GM12878 (cell line): ENCODE data around the gene CHMP4B. TPM values are rescaled to one million over a fixed set of nuclear protein-coding genes. Genes with fewer than 3 reads are reported as not detected.

ENCODE experiments used
- ATAC-seq: fragments of 200-7000 bp; cut with Tn5 transposase; 3 replicates; pipeline ENCODE4 v1.9.1; 2020; ENCODE audit warnings: mild to moderate bottlenecking, moderate library complexity
- BruUV-seq: library from RNA; stranded (reverse); fragments of 400-500 nt; replicated peaks from 2 replicates; lab custom pipeline; 2021; lab: Mats Ljungman, UMichigan
- CTCF ChIA-PET: fragments of 300-600 bp; sonication (Branson Sonifier 250); formaldehyde crosslinking; extraction: SDS; loops from one replicate; lab custom pipeline; 2021; ENCODE audit warnings: inconsistent platforms; lab: Yijun Ruan, JAX
- POLR2A ChIA-PET: fragments of 350-600 bp; formaldehyde crosslinking; extraction: SDS; loops from one replicate; lab custom pipeline; 2021; ENCODE audit warnings: inconsistent platforms; lab: Charles Lee
- RAD21 ChIA-PET: fragments of 300-600 bp; sonication (Branson Sonifier 250); formaldehyde crosslinking; loops from one replicate; lab custom pipeline; 2023; ENCODE audit warnings: antibody characterized with exemption; ENCODE audit not compliant: unreplicated experiment; lab: Charles Lee
- SMC1A ChIA-PET: fragments of 300-600 bp; sonication (Branson Sonifier 250); formaldehyde crosslinking; loops from one replicate; lab custom pipeline; 2023; ENCODE audit not compliant: unreplicated experiment, uncharacterized antibody; lab: Charles Lee
- DNase-seq: peaks from one replicate; pipeline ENCODE4 v3.0.0-alpha.2; 2011; ENCODE audit warnings: low read depth, low spot score
- FAIRE-seq: peaks from 3 replicates; lab custom pipeline; 2011; peaks lifted over from hg19 to GRCh38; lab: Jason Lieb, UNC
- H2AFZ ChIP-seq: 2 replicates; pipeline ENCODE4 v1.6.0; 2011; ENCODE audit warnings: low read depth, low read length, control low read depth; ENCODE audit not compliant: control insufficient read depth
- H3K27ac ChIP-seq: 2 replicates; pipeline ENCODE4 v1.5.1; 2011; ENCODE audit warnings: control low read depth; ENCODE audit not compliant: control insufficient read depth, insufficient read depth
- H3K27me3 ChIP-seq, 2 experiments: replicated peaks in 1 of 2; 2 replicates each; pipeline versions ENCODE4 v1.6.0 to v1.6.1; 2011; ENCODE audit warnings: low read length in 1 of 2; ENCODE audit not compliant: control insufficient read depth in 2 of 2, insufficient read depth in 2 of 2
- H3K36me3 ChIP-seq, 2 experiments: 2 replicates each; pipeline ENCODE4 v1.5.1; 2011; ENCODE audit warnings: low read length in 1 of 2; ENCODE audit not compliant: control insufficient read depth in 2 of 2, insufficient read depth in 2 of 2
- H3K4me1 ChIP-seq: 2 replicates; pipeline ENCODE4 v1.6.1; 2011; ENCODE audit warnings: mild to moderate bottlenecking, low read length, moderate library complexity, mixed read lengths; ENCODE audit not compliant: control insufficient read depth, insufficient read depth
- H3K4me2 ChIP-seq: 2 replicates; pipeline ENCODE4 v1.6.0; 2011; ENCODE audit warnings: control low read depth; ENCODE audit not compliant: control insufficient read depth, insufficient read depth
- H3K4me3 ChIP-seq: fragments of 200-600 bp; sonication (generic); 2 replicates; pipeline ENCODE4 v1.5.1; 2016
- H3K79me2 ChIP-seq: 2 replicates; pipeline ENCODE4 v1.6.0; 2011; ENCODE audit warnings: low read length; ENCODE audit not compliant: control insufficient read depth, insufficient read depth
- H3K9ac ChIP-seq: 2 replicates; pipeline ENCODE4 v1.8.0; 2011; ENCODE audit warnings: low read length, control low read depth, mixed read lengths; ENCODE audit not compliant: control insufficient read depth, insufficient read depth
- H3K9me3 ChIP-seq: replicated peaks from 3 replicates; pipeline ENCODE4 v1.5.1; 2011; ENCODE audit warnings: mild to moderate bottlenecking, low read length; ENCODE audit not compliant: control insufficient read depth, insufficient read depth
- H4K20me1 ChIP-seq: 2 replicates; pipeline ENCODE4 v1.6.0; 2011; ENCODE audit not compliant: control insufficient read depth, insufficient read depth
- ATF7 ChIP-seq: fragments of 450-650 bp; IDR thresholded peaks from 2 replicates; pipeline ENCODE4 v1.6.1; 2016; ENCODE audit warnings: low read depth, mild to moderate bottlenecking
- CBFB ChIP-seq: IDR thresholded peaks from 2 replicates; pipeline ENCODE4 v1.6.1; 2016; ENCODE audit warnings: antibody characterized with exemption, low read depth
- EP300 ChIP-seq, 2 experiments: fragments of 150-350 bp in 1 of 2; IDR thresholded peaks; 2 replicates each; pipeline ENCODE4 v1.6.1; 2011 to 2012; ENCODE audit warnings: low read depth in 2 of 2, low read length in 2 of 2, borderline replicate concordance in 1 of 2, improper control_type of control experiment in 1 of 2, inconsistent platforms in 1 of 2; ENCODE audit not compliant: control insufficient read depth in 1 of 2
- RUNX3 ChIP-seq: IDR thresholded peaks from 2 replicates; pipeline ENCODE4 v1.6.1; 2012; ENCODE audit warnings: low read length, inconsistent platforms
- STAT3 ChIP-seq: IDR thresholded peaks from 2 replicates; pipeline ENCODE4 v1.6.1; 2011; ENCODE audit warnings: low read depth, low read length, improper control_type of control experiment
- TCF7 ChIP-seq: IDR thresholded peaks from 2 replicates; pipeline ENCODE4 v1.6.1; 2014; ENCODE audit warnings: antibody characterized with exemption, borderline replicate concordance
- WRNIP1 ChIP-seq: IDR thresholded peaks from 2 replicates; pipeline ENCODE4 v1.6.1; 2011; ENCODE audit warnings: low read depth, low read length, improper control_type of control experiment, borderline replicate concordance
- WGBS: methylation state at CpG from one replicate; pipeline ENCODE4 v1.1.6; 2016; ENCODE audit warnings: low lambda C conversion rate; ENCODE audit not compliant: insufficient replicate concordance, insufficient coverage; ENCODE audit errors: missing lambda C conversion rate; 5-methylcytosine and 5-hydroxymethylcytosine counted together
- in situ Hi-C: fragments of 300-500 bp; cut with MboI; formaldehyde crosslinking; loops from 9 replicates; pipeline ENCODE4 v1.14.3; 2018; ENCODE audit warnings: mixed read lengths
- intact Hi-C: fragments of 100-400 bp; cut with micrococcal nuclease; formaldehyde crosslinking; loops from one replicate; pipeline ENCODE4 v1.14.2; 2022; ENCODE audit not compliant: unreplicated experiment
- polyA plus RNA-seq, 11 experiments: library from polyadenylated mRNA; depleted of rRNA in 4 of 11; unstranded in 6 of 11; stranded (reverse) in 5 of 11; fragments of >200 nt; fragmentation: Nextera tagmentation in 4 of 11; fragmentation: Illumina TruSeq in 1 of 11; extraction: Ambion mirVana in 4 of 11; extraction: Trizol in 1 of 11; gene quantifications; 1 replicate in 1 of 11; 2 replicates in 10 of 11; pipeline versions ENCODE4 v1.2.1 to v1.2.3, GENCODE V29; 2011 to 2016; ENCODE audit warnings: inconsistent platforms in 2 of 11, missing spikeins in 2 of 11, low read depth in 1 of 11
- total RNA-seq, 4 experiments: library from RNA; depleted of rRNA in 3 of 4; stranded (reverse); fragments of >200 nt in 3 of 4; fragmentation: Illumina TruSeq in 1 of 4; extraction: Trizol in 1 of 4; gene quantifications; 2 replicates each; pipeline versions ENCODE4 v1.2.1 to v1.2.3, GENCODE V29; 2013 to 2021
- TF ChIP-seq, protein P1 (sequence below): fragments of 150-350 bp; IDR thresholded peaks from 2 replicates; pipeline ENCODE4 v1.6.1; 2014; ENCODE audit warnings: mild to moderate bottlenecking, low read depth, low read length
- TF ChIP-seq, protein P2 (sequence below): fragments of 450-650 bp; IDR thresholded peaks from 2 replicates; pipeline ENCODE4 v1.6.1; 2016; ENCODE audit warnings: mild to moderate bottlenecking, moderate library complexity, borderline replicate concordance

CHMP4B gene
- total and polyA plus RNA-seq, 10 of the 15 experiments (the other 5 are each of a cell fraction or from before 2014, with no cell fraction given): 4.2 to 118 (median 49.6) TPM

DNA sequence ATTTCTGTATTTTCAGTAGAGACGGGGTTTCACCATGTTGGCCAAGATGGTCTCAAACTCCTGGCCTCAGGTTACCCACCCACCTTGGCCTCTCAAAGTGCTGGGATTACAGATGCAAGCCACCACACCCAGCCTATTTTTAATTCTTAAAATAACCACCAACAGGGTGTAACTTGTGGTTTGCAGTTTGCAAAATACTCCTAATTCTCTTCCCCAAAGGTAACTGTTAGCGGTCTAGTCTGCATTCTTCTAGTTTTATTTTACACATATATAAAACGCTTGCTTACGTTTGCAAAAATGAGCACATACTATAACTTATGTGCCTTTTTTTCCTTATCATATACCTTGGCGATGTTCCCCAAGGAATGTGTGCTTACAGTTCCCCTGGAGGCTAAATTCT, 25.6 kb upstream of the CHMP4B start:
- no peak for ATAC-seq
- POLR2A ChIA-PET: no interaction called here
- TF ChIP-seq RUNX3 (peak; percentile 67), TCF7 (no peak), WRNIP1 (no peak)
- peak; percentile 69 for FAIRE-seq
- Histone ChIP-seq H3K27me3 (no peaks in the 10 kb centered on the region), H3K4me1 (peaks cover 17% of the 10 kb centered on the region), H3K4me3 (no peak overlapping the region), H3K79me2 (no peaks in the 10 kb centered on the region), H3K9ac (no peak overlapping the region), H3K27ac (peak overlapping the region; percentile 18; the same call in 1 of the 2 replicates), H3K36me3 (no peaks in the 10 kb centered on the region; a peak in 1 of 4 replicates), H4K20me1 (no peaks in the 10 kb centered on the region), H2AFZ (peak overlapping the region; percentile 37; the same call in 1 of the 2 replicates), H3K4me2 (peak overlapping the region; percentile 59), H3K9me3 (no peaks in the 10 kb centered on the region)
- DNase-seq: no peak
- CTCF ChIA-PET: interaction anchor here (1.0 kb wide), 2 partner anchors 25 to 240 kb away, joined by 3 read pairs; no protein-coding TSS in a partner anchor
- in situ Hi-C loops: no loop called here
- RAD21 ChIA-PET: no interaction called here
- WGBS: 63% methylated on average over 5 of the region's 5 CpGs
- BruUV-seq: no TSS peak
- SMC1A ChIA-PET: no interaction called here
- intact Hi-C loops: no loop called here

DNA sequence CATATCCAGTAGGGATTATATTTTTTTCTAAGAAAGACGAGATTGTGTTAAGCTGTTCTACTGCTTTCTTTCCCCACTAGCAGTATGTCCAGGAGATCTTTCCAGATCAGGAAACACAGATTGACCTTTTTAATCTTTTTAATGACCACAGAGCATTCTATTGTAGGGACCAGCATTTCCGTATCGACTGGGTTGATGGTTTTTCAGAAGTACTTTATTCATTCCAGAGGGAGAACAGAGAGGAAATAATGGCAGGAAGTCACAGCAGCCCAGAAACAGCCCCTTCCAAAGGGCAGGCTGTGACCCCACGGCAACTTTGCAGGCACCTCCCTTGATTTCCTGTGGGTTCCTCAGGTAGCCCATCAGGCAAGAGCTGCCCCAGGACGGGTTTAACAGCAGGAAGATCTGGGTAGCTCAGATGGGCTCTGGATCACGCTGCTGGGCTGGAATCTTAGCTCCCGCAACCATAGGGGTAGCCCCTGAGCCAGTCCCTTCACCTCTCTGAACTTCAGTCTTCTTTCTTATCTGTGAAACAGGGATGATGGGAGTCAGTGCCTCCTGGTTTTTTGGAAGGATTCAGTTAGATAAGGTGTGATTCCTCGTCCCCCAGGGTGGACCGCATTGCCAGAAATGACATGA, 23.8 kb upstream of the CHMP4B start:
- ChIA-PET RAD21 (interaction anchor here (0.7 to 1.7 kb wide), 2 partner anchors 9 to 12 kb away, joined by 3 to 4 read pairs; no protein-coding TSS in a partner anchor), SMC1A (interaction anchor here (2.1 kb wide), 1 partner anchor 26 kb away, joined by 5 read pairs; no protein-coding TSS in a partner anchor), CTCF (no interaction called here), POLR2A (interaction anchor here (0.7 kb wide), 1 partner anchor 9 kb away, joined by 3 read pairs; no protein-coding TSS in a partner anchor)
- H3K9ac ChIP-seq: no peak overlapping the region
- H3K4me3 ChIP-seq: no peak overlapping the region
- H4K20me1 ChIP-seq: no peaks in the 10 kb centered on the region
- no peaks in the 10 kb centered on the region for H3K79me2 ChIP-seq
- ATAC-seq (no peak), DNase-seq (no peak), FAIRE-seq (no peak)
- peaks cover 10% of the 10 kb centered on the region for H3K4me1 ChIP-seq
- H3K27ac ChIP-seq: no peak overlapping the region
- intact Hi-C loops (no loop called here), in situ Hi-C loops (no loop called here)
- H3K4me2 ChIP-seq: no peak overlapping the region
- no TSS peak for BruUV-seq
- WGBS: 70% methylated on average over 9 of the region's 9 CpGs
- no peak overlapping the region for H2AFZ ChIP-seq
- H3K27me3 ChIP-seq: no peaks in the 10 kb centered on the region
- no peaks in the 10 kb centered on the region for H3K36me3 ChIP-seq
- no peaks in the 10 kb centered on the region for H3K9me3 ChIP-seq
- TF ChIP-seq EP300 (IDR thresholded peaks at IDR 0.05; ENCODE audit: borderline replicate concordance in 1 of 2, control insufficient read depth in 1 of 2, low read depth in 2 of 2, low read length in 2 of 2) (no peak), STAT3 (no peak), CBFB (no peak), ATF7 (no peak)
- TF ChIP-seq, protein P1, sequence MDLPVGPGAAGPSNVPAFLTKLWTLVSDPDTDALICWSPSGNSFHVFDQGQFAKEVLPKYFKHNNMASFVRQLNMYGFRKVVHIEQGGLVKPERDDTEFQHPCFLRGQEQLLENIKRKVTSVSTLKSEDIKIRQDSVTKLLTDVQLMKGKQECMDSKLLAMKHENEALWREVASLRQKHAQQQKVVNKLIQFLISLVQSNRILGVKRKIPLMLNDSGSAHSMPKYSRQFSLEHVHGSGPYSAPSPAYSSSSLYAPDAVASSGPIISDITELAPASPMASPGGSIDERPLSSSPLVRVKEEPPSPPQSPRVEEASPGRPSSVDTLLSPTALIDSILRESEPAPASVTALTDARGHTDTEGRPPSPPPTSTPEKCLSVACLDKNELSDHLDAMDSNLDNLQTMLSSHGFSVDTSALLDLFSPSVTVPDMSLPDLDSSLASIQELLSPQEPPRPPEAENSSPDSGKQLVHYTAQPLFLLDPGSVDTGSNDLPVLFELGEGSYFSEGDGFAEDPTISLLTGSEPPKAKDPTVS: no peak
- TF ChIP-seq, protein P2, sequence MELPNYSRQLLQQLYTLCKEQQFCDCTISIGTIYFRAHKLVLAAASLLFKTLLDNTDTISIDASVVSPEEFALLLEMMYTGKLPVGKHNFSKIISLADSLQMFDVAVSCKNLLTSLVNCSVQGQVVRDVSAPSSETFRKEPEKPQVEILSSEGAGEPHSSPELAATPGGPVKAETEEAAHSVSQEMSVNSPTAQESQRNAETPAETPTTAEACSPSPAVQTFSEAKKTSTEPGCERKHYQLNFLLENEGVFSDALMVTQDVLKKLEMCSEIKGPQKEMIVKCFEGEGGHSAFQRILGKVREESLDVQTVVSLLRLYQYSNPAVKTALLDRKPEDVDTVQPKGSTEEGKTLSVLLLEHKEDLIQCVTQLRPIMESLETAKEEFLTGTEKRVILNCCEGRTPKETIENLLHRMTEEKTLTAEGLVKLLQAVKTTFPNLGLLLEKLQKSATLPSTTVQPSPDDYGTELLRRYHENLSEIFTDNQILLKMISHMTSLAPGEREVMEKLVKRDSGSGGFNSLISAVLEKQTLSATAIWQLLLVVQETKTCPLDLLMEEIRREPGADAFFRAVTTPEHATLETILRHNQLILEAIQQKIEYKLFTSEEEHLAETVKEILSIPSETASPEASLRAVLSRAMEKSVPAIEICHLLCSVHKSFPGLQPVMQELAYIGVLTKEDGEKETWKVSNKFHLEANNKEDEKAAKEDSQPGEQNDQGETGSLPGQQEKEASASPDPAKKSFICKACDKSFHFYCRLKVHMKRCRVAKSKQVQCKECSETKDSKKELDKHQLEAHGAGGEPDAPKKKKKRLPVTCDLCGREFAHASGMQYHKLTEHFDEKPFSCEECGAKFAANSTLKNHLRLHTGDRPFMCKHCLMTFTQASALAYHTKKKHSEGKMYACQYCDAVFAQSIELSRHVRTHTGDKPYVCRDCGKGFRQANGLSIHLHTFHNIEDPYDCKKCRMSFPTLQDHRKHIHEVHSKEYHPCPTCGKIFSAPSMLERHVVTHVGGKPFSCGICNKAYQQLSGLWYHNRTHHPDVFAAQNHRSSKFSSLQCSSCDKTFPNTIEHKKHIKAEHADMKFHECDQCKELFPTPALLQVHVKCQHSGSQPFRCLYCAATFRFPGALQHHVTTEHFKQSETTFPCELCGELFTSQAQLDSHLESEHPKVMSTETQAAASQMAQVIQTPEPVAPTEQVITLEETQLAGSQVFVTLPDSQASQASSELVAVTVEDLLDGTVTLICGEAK: no peak
